Tibial nerve (tissue), 4 donors: ENCODE results near the gene ZNF486.

Experiments
- CTCF ChIP-seq, 5 experiments: fragments of 200-600 bp in 3 of 5; fragments of 450-650 bp in 2 of 5; sonication (generic) in 3 of 5; IDR thresholded peaks; one replicate each; pipeline ENCODE4 v1.5.1; 2016 to 2019; ENCODE audit warnings: antibody characterized with exemption in 5 of 5, mild to moderate bottlenecking in 3 of 5, moderate library complexity in 2 of 5
- EP300 ChIP-seq, 2 donors: sonication (generic); formaldehyde crosslinking; IDR thresholded peaks; one replicate each; pipeline ENCODE4 v1.6.1; 2017; ENCODE audit warnings: antibody characterized with exemption in 2 of 2, mild to moderate bottlenecking in 1 of 2
- POLR2A ChIP-seq, 2 donors: fragments of 450-650 bp; IDR thresholded peaks; one replicate each; pipeline ENCODE4 v1.6.1; 2017; ENCODE audit warnings: antibody characterized with exemption in 2 of 2, mild to moderate bottlenecking in 2 of 2, moderate library complexity in 2 of 2

DNA sequence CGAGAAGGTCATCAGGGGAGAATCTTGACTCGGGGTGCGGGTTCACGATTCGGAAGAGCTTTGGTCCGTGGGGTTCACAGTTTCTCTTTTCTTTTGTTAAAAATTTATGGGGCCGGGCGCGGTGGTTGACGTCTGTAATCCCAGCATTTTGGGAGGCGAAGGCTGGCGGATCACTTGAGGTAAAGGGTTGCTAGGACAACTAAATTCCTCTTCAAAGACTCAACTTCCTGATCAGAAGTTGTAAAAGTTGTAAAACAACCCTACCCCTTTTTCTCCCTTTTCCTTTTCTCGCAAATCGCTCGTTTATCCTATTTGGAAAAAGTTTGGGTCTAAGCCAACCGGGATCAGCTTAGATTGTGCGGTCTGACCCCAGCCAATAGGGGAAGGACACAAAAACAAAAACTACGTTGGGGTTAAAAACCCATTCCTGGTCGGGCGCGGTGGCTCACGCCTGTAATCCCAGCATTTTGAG is 673 bp downstream of the ZNF486 start:
- TF ChIP-seq POLR2A (IDR thresholded peaks at IDR 0.05) (no peak), CTCF (IDR thresholded peaks at IDR 0.05) (no peak), EP300 (IDR thresholded peaks at IDR 0.05) (no peak)
